Lower leg skin (tissue), 4 donors: ENCODE measurements around the gene CEP350. TPM values are rescaled to one million over a fixed set of nuclear protein-coding genes. Genes with fewer than 3 reads are reported as not detected.
"Not testable (repeated sequence)": the region's sequence is repeated elsewhere in the genome, so short reads cannot be mapped to it uniquely, and the experiment has no call there.

Experiments
- DNase-seq, 2 donors: peaks; one replicate each; pipeline ENCODE4 v3.0.0-alpha.2; 2019; ENCODE audit warnings: low spot score in 2 of 2
- H3K4me3 ChIP-seq: fragments of 200-600 bp; sonication (generic); 2 replicates; pipeline ENCODE4 v1.5.1; 2017; ENCODE audit warnings: mild to moderate bottlenecking, low read depth; ENCODE audit not compliant: poor library complexity, severe bottlenecking
- CTCF ChIP-seq, 3 donors: fragments of 450-650 bp; IDR thresholded peaks; one replicate each; pipeline ENCODE4 v1.5.1; 2016; ENCODE audit warnings: antibody characterized with exemption in 3 of 3, mild to moderate bottlenecking in 3 of 3, moderate library complexity in 2 of 3
- POLR2A ChIP-seq, 2 donors: fragments of 450-650 bp; IDR thresholded peaks; one replicate each; pipeline ENCODE4 v1.6.1; 2016 to 2017; ENCODE audit warnings: antibody characterized with exemption in 2 of 2, mild to moderate bottlenecking in 1 of 2, moderate library complexity in 1 of 2
- WGBS, 2 donors: methylation state at CpG; one replicate each; pipeline ENCODE4 v1.1.5; 2018; 5-methylcytosine and 5-hydroxymethylcytosine counted together
- intact Hi-C: fragments of 100-400 bp; cut with DNase I; formaldehyde crosslinking; loops from one replicate; pipeline ENCODE4 v1.15.0; 2023; ENCODE audit warnings: low total_unique reads
- total RNA-seq, 4 donors: library from RNA; depleted of rRNA; stranded (reverse); fragments of >200 nt; gene quantifications; one replicate each; pipeline ENCODE4 v1.1.0, GENCODE V29; 2016

Gene CEP350
- total RNA-seq, 4 donors from 2014 or later, result 55.8 to 85.6 (median 59.9) TPM

- H3K4me3 ChIP-seq, result no peak overlapping the region
- intact Hi-C loops, result no loop called here
- 93 to 94% methylated on average over 3 of the region's 3 CpGs for WGBS, 2 donors
- TF ChIP-seq POLR2A (IDR thresholded peaks at IDR 0.05) (no peak), CTCF (IDR thresholded peaks at IDR 0.05) (no peak)
- DNase-seq, result no peak
These were observed 48.6 kb downstream of the CEP350 start for GRCh38 chr1:180003026-180003695.

- H3K4me3 ChIP-seq, DNase-seq, intact Hi-C loops: not testable (repeated sequence)
- 94 to 100% methylated on average over 1 of the region's 1 CpG for WGBS, 2 donors
These were observed 52.2 kb downstream of the CEP350 start for GRCh38 chr1:180006762-180007161.

- no peak overlapping the region for H3K4me3 ChIP-seq
- TF ChIP-seq CTCF (IDR thresholded peaks at IDR 0.05) (no peak), POLR2A (IDR thresholded peaks at IDR 0.05) (no peak)
- intact Hi-C loops, result no loop called here
- no peak for DNase-seq
- WGBS, 2 donors, result 88 to 93% methylated on average over 1 of the region's 1 CpG
These were observed 65.4 kb downstream of the CEP350 start for GRCh38 chr1:180020017-180020416.

DNA sequence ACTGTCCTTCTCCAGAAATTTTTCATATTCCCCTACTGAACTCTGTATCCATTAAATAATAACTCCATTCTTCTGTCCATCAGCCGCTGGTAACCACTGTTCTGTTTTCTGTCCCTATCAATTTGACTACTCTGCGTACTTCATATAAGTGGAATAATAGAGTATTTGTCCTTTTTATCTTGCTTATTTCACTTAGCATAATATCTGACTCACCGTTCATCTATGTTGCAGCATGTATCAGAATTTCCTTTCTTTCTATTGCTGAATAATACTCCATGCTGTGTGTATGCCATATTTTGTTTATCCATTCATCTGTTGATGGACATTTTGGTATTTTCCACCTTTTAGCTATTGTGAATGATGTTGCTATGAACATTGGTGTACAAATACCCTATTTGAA, 71.9 kb downstream of the CEP350 start:
- TF ChIP-seq POLR2A (IDR thresholded peaks at IDR 0.05) (no peak), CTCF (IDR thresholded peaks at IDR 0.05) (no peak)
- intact Hi-C loops, result no loop called here
- H3K4me3 ChIP-seq, result no peak overlapping the region
- 93 to 96% methylated on average over 3 of the region's 3 CpGs for WGBS, 2 donors
- no peak for DNase-seq

GRCh38 chr1:180027949-180028445, 73.4 kb downstream of the CEP350 start:
- intact Hi-C loops, result no loop called here
- H3K4me3 ChIP-seq, result no peak overlapping the region
- WGBS, 2 donors, result 70 to 79% methylated on average over 2 of the region's 2 CpGs
- no peak for DNase-seq
- no peak for TF ChIP-seq CTCF (IDR thresholded peaks at IDR 0.05)
- no peak for TF ChIP-seq POLR2A (IDR thresholded peaks at IDR 0.05)

GRCh38 chr1:180028864-180029263, 74.3 kb downstream of the CEP350 start:
- H3K4me3 ChIP-seq, result no peak overlapping the region
- DNase-seq, result no peak
- WGBS, 2 donors, result 91 to 96% methylated on average over 1 of the region's 1 CpG
- TF ChIP-seq POLR2A (IDR thresholded peaks at IDR 0.05), result no peak
- no peak for TF ChIP-seq CTCF (IDR thresholded peaks at IDR 0.05)
- intact Hi-C loops, result no loop called here
